ENCODE results near the gene VSTM2B.

DNA sequence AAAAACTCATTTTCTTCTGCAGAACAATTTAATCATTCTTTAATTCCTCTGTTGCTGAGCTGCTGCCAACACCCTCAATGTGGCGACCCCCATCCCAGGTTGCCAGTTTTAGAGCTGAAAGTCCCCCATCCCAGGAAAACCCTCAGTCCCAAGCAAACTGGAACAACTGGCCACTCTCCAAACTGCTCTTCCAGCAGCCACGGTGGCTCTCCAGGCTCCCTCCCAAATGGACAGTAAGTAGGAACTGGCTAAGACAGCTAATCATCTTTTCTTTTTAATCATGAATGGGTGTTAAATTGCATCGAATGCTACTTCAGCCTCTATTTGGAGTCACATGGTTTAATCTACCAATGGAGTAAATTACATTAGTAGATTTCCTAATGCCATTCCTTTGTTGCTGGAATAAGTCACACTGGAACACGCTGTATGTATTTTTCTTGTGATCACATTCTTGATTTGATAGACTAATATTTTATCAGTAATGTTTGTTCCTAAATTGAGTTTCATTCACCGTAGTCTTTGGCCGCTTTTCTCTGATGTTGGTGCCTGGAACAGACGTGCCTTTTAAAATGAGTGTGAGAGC lies 33.7 kb upstream of the VSTM2B start:
- TF ChIP-seq, protein P1, sequence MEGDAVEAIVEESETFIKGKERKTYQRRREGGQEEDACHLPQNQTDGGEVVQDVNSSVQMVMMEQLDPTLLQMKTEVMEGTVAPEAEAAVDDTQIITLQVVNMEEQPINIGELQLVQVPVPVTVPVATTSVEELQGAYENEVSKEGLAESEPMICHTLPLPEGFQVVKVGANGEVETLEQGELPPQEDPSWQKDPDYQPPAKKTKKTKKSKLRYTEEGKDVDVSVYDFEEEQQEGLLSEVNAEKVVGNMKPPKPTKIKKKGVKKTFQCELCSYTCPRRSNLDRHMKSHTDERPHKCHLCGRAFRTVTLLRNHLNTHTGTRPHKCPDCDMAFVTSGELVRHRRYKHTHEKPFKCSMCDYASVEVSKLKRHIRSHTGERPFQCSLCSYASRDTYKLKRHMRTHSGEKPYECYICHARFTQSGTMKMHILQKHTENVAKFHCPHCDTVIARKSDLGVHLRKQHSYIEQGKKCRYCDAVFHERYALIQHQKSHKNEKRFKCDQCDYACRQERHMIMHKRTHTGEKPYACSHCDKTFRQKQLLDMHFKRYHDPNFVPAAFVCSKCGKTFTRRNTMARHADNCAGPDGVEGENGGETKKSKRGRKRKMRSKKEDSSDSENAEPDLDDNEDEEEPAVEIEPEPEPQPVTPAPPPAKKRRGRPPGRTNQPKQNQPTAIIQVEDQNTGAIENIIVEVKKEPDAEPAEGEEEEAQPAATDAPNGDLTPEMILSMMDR (conservative IDR thresholded peaks at IDR 0.05; ENCODE audit: low read depth, low read length): no peak
- no peak for TF ChIP-seq EZH2 (IDR thresholded peaks at IDR 0.05; ENCODE audit: borderline replicate concordance, low read depth, low read length, poor library complexity, severe bottlenecking)
